Testis (tissue), 3 donors: ENCODE measurements around the gene RHEB. TPM values are rescaled to one million over a fixed set of nuclear protein-coding genes. Genes with fewer than 3 reads are reported as not detected.

Experiments used
- DNase-seq: peaks from one replicate; pipeline ENCODE4 v3.0.0-alpha.2; 2019
- H3K27ac ChIP-seq, 2 donors: fragments of 200-600 bp; sonication (generic); one replicate each; pipeline ENCODE4 v1.5.1; 2019
- H3K27me3 ChIP-seq: fragments of 200-600 bp; sonication (generic); one replicate; pipeline ENCODE4 v1.5.1; 2019
- H3K36me3 ChIP-seq: fragments of 200-600 bp; sonication (generic); one replicate; pipeline ENCODE4 v1.5.1; 2017; ENCODE audit warnings: low read depth; ENCODE audit errors: missing control alignments
- H3K4me1 ChIP-seq: fragments of 200-600 bp; sonication (generic); one replicate; pipeline ENCODE4 v1.5.1; 2019
- H3K4me3 ChIP-seq, 2 donors: fragments of 200-600 bp; sonication (generic); one replicate each; pipeline ENCODE4 v1.5.1; 2017 to 2019
- H3K9me3 ChIP-seq: fragments of 200-600 bp; sonication (generic); one replicate; pipeline ENCODE4 v1.5.1; 2017
- CTCF ChIP-seq, 3 experiments: fragments of 450-650 bp in 2 of 3; fragments of 200-600 bp in 1 of 3; sonication (generic) in 1 of 3; IDR thresholded peaks; one replicate each; pipeline ENCODE4 v1.5.1; 2016 to 2019; ENCODE audit warnings: antibody characterized with exemption in 3 of 3, mild to moderate bottlenecking in 2 of 3, moderate library complexity in 1 of 3
- POLR2A ChIP-seq: fragments of 450-650 bp; IDR thresholded peaks from one replicate; pipeline ENCODE4 v1.6.1; 2017; ENCODE audit warnings: antibody characterized with exemption, mild to moderate bottlenecking, moderate library complexity
- WGBS, 2 donors: methylation state at CpG; one replicate each; pipeline ENCODE4 v1.1.5; 2018; 5-methylcytosine and 5-hydroxymethylcytosine counted together
- intact Hi-C: fragments of 100-400 bp; cut with DNase I; formaldehyde crosslinking; loops from one replicate; pipeline ENCODE4 v1.15.1; 2023; ENCODE audit warnings: low total_unique reads
- polyA plus RNA-seq: library from polyadenylated mRNA; stranded (reverse); fragments of 350-450 nt; fragmentation: Illumina TruSeq; extraction: RNeasy Lipid Tissue Mini Kit (QIAGEN cat#74804); gene quantifications from one replicate; pipeline ENCODE4 v1.2.3, GENCODE V29; 2014; ENCODE audit warnings: low read depth, low replicate concordance; ENCODE audit not compliant: insufficient read depth
- total RNA-seq, 2 donors: library from RNA; depleted of rRNA; stranded (reverse); fragments of >200 nt; gene quantifications; one replicate each; pipeline ENCODE4 v1.2.3, GENCODE V29; 2016

RHEB gene
- total and polyA plus RNA-seq, 3 donors from 2014 or later, result 59.4 to 88.1 (median 74.6) TPM

GRCh38 chr7:151459726-151460473 is 59.8 kb downstream of the RHEB start:
- no peaks in the 10 kb centered on the region for H3K27me3 ChIP-seq
- H3K4me1 ChIP-seq, result peaks cover 17% of the 10 kb centered on the region
- H3K4me3 ChIP-seq, result no peak overlapping the region
- 5 to 6% methylated on average over 19 to 25 of the region's 25 CpGs for WGBS, 2 donors
- peak overlapping the region; percentile 48 to 83 for H3K27ac ChIP-seq
- no peaks in the 10 kb centered on the region for H3K36me3 ChIP-seq
- DNase-seq, result peak; percentile 86
- H3K9me3 ChIP-seq, result no peaks in the 10 kb centered on the region
- intact Hi-C loops, result no loop called here
- TF ChIP-seq CTCF (IDR thresholded peaks at IDR 0.05) (no peak), POLR2A (no peak)

GRCh38 chr7:151457534-151457933 is 62.2 kb downstream of the RHEB start:
- Histone ChIP-seq H3K27ac (no peak overlapping the region), H3K36me3 (no peaks in the 10 kb centered on the region), H3K4me3 (no peak overlapping the region), H3K9me3 (no peaks in the 10 kb centered on the region), H3K4me1 (peaks cover 17% of the 10 kb centered on the region), H3K27me3 (no peaks in the 10 kb centered on the region)
- DNase-seq, result no peak
- TF ChIP-seq CTCF (IDR thresholded peaks at IDR 0.05), result no peak
- 93 to 95% methylated on average over 6 of the region's 6 CpGs for WGBS, 2 donors
- intact Hi-C loops, result no loop called here

GRCh38 chr7:151456782-151457181 is 62.9 kb downstream of the RHEB start:
- intact Hi-C loops, result no loop called here
- DNase-seq, result no peak
- H3K4me1 ChIP-seq, result peaks cover 17% of the 10 kb centered on the region
- no peak overlapping the region for H3K27ac ChIP-seq
- no peak overlapping the region for H3K4me3 ChIP-seq
- H3K27me3 ChIP-seq, result no peaks in the 10 kb centered on the region
- WGBS, 2 donors, result 73 to 80% methylated on average over 4 of the region's 4 CpGs
- TF ChIP-seq POLR2A, result no peak
- no peaks in the 10 kb centered on the region for H3K36me3 ChIP-seq
- H3K9me3 ChIP-seq, result no peaks in the 10 kb centered on the region

- intact Hi-C loops, result no loop called here
- H3K27ac ChIP-seq, result no peak overlapping the region
- H3K36me3 ChIP-seq, result no peaks in the 10 kb centered on the region
- no peak for TF ChIP-seq CTCF (IDR thresholded peaks at IDR 0.05)
- TF ChIP-seq POLR2A, result no peak
- H3K27me3 ChIP-seq, result no peaks in the 10 kb centered on the region
- H3K4me1 ChIP-seq, result peaks cover 17% of the 10 kb centered on the region
- no peaks in the 10 kb centered on the region for H3K9me3 ChIP-seq
- WGBS, 2 donors, result 93 to 97% methylated on average over 5 of the region's 5 CpGs
- H3K4me3 ChIP-seq, result no peak overlapping the region
- no peak for DNase-seq
These were observed 63.4 kb downstream of the RHEB start for GRCh38 chr7:151456276-151456675.

GRCh38 chr7:151455690-151456089 is 64.0 kb downstream of the RHEB start:
- H3K4me3 ChIP-seq, result no peak overlapping the region
- H3K27me3 ChIP-seq, result no peaks in the 10 kb centered on the region
- H3K36me3 ChIP-seq, result no peaks in the 10 kb centered on the region
- H3K4me1 ChIP-seq, result peaks cover 15% of the 10 kb centered on the region
- no peak for DNase-seq
- H3K27ac ChIP-seq, result no peak overlapping the region
- intact Hi-C loops, result no loop called here
- H3K9me3 ChIP-seq, result no peaks in the 10 kb centered on the region
- TF ChIP-seq POLR2A (no peak), CTCF (IDR thresholded peaks at IDR 0.05) (no peak)
- 93 to 96% methylated on average over 4 of the region's 4 CpGs for WGBS, 2 donors
